CD14-positive monocyte (primary cell): ENCODE results near the gene PRELP. TPM values are rescaled to one million over a fixed set of nuclear protein-coding genes. Genes with fewer than 3 reads are reported as not detected.

ENCODE experiments used
- DNase-seq, 3 donors: peaks; one replicate each; pipeline ENCODE4 v3.0.0-alpha.2; 2011 to 2022
- H2AFZ ChIP-seq: 2 replicates; pipeline ENCODE4 v1.6.0; 2012; ENCODE audit warnings: mild to moderate bottlenecking, low read depth, low read length, inconsistent platforms; ENCODE audit not compliant: insufficient read depth, poor library complexity, severe bottlenecking
- H3K27ac ChIP-seq, 2 donors: 1 replicate in 1 of 2; 2 replicates in 1 of 2; pipeline ENCODE4 v1.5.1; 2012 to 2013; ENCODE audit warnings: low read length in 2 of 2, control low read depth in 1 of 2, inconsistent platforms in 1 of 2, low read depth in 1 of 2, mild to moderate bottlenecking in 1 of 2
- H3K27me3 ChIP-seq, 2 donors: one replicate each; pipeline versions ENCODE4 v1.6.0 to v1.6.1; 2011 to 2013; ENCODE audit warnings: low read length in 2 of 2; ENCODE audit not compliant: control insufficient read depth in 2 of 2, insufficient read depth in 2 of 2
- H3K36me3 ChIP-seq, 2 donors: replicated peaks in 1 of 2; 1 replicate in 1 of 2; 2 replicates in 1 of 2; pipeline versions ENCODE4 v1.5.1 to v1.6.1; 2012 to 2013; ENCODE audit warnings: low read length in 2 of 2, control low read depth in 1 of 2, inconsistent platforms in 1 of 2, mild to moderate bottlenecking in 1 of 2; ENCODE audit not compliant: insufficient read depth in 2 of 2, control insufficient read depth in 1 of 2
- H3K4me1 ChIP-seq, 2 donors: 1 replicate in 1 of 2; 2 replicates in 1 of 2; pipeline versions ENCODE4 v1.5.1 to v1.6.1; 2012 to 2013; ENCODE audit warnings: low read length in 2 of 2, control low read depth in 1 of 2, inconsistent platforms in 1 of 2, mild to moderate bottlenecking in 1 of 2, moderate library complexity in 1 of 2; ENCODE audit not compliant: insufficient read depth in 2 of 2, control insufficient read depth in 1 of 2
- H3K4me2 ChIP-seq: replicated peaks from 2 replicates; pipeline ENCODE3; 2012; ENCODE audit warnings: low read length, moderate library complexity, mild to moderate bottlenecking; ENCODE audit not compliant: poor library complexity, severe bottlenecking; ENCODE audit errors: extremely low read depth
- H3K4me3 ChIP-seq, 3 experiments: fragments of 200-600 bp in 1 of 3; sonication (generic) in 1 of 3; replicated peaks in 1 of 3; 1 replicate in 2 of 3; 2 replicates in 1 of 3; pipeline ENCODE4 v1.5.1; 2011 to 2013; ENCODE audit warnings: low read length in 3 of 3, mild to moderate bottlenecking in 3 of 3, control low read depth in 2 of 3, low read depth in 2 of 3, inconsistent platforms in 1 of 3, moderate library complexity in 1 of 3
- H3K79me2 ChIP-seq: 2 replicates; pipeline ENCODE4 v1.6.0; 2012; ENCODE audit warnings: mild to moderate bottlenecking, control low read depth, inconsistent platforms, low read length, moderate library complexity; ENCODE audit not compliant: insufficient read depth
- H3K9ac ChIP-seq: 2 replicates; pipeline ENCODE4 v1.6.0; 2017; ENCODE audit warnings: low read length, mild to moderate bottlenecking; ENCODE audit not compliant: insufficient read depth, poor library complexity, severe bottlenecking
- H3K9me3 ChIP-seq, 2 donors: replicated peaks in 1 of 2; 1 replicate in 1 of 2; 2 replicates in 1 of 2; pipeline versions ENCODE4 v1.5.1 to v1.6.1; 2012 to 2013; ENCODE audit warnings: low read length in 2 of 2, control low read depth in 1 of 2; ENCODE audit not compliant: control insufficient read depth in 1 of 2, insufficient read depth in 1 of 2
- H4K20me1 ChIP-seq: 2 replicates; pipeline ENCODE4 v1.6.0; 2012; ENCODE audit warnings: mild to moderate bottlenecking, low read length, control low read depth, moderate library complexity; ENCODE audit not compliant: insufficient read depth
- H3K27ac Mint-ChIP-seq, 7 donors: one replicate each; pipeline ENCODE4 v1.8.0; 2020; ENCODE audit warnings: mild to moderate bottlenecking in 7 of 7, mixed read lengths in 7 of 7, moderate library complexity in 6 of 7, inconsistent platforms in 2 of 7
- H3K27me3 Mint-ChIP-seq, 3 donors: one replicate each; pipeline ENCODE4 v1.8.0; 2021 to 2022; ENCODE audit warnings: low read depth in 3 of 3, mild to moderate bottlenecking in 3 of 3, mixed read lengths in 3 of 3, moderate library complexity in 3 of 3, inconsistent platforms in 1 of 3
- H3K36me3 Mint-ChIP-seq, 2 donors: one replicate each; pipeline ENCODE4 v1.8.0; 2020; ENCODE audit warnings: mixed read lengths in 2 of 2, inconsistent platforms in 1 of 2, mild to moderate bottlenecking in 1 of 2
- H3K4me1 Mint-ChIP-seq: one replicate; pipeline ENCODE4 v1.8.0; 2020; ENCODE audit warnings: mild to moderate bottlenecking, mixed read lengths
- H3K4me3 Mint-ChIP-seq, 2 donors: one replicate each; pipeline ENCODE4 v1.8.0; 2020; ENCODE audit warnings: mild to moderate bottlenecking in 2 of 2, mixed read lengths in 2 of 2, moderate library complexity in 1 of 2
- H3K9me3 Mint-ChIP-seq, 7 donors: one replicate each; pipeline ENCODE4 v1.8.0; 2020 to 2022; ENCODE audit warnings: mixed read lengths in 7 of 7, mild to moderate bottlenecking in 6 of 7, moderate library complexity in 6 of 7, inconsistent platforms in 2 of 7
- CTCF ChIP-seq: fragments of 200-600 bp; IDR thresholded peaks from one replicate; pipeline ENCODE4 v1.8.0; 2022; ENCODE audit warnings: antibody characterized with exemption, mild to moderate bottlenecking
- WGBS: methylation state at CpG from one replicate; pipeline ENCODE4 v1.1.5; 2013; ENCODE audit warnings: missing lambda C conversion rate; ENCODE audit not compliant: insufficient coverage; 5-methylcytosine and 5-hydroxymethylcytosine counted together
- intact Hi-C, 2 donors: fragments of 100-400 bp; cut with micrococcal nuclease; formaldehyde crosslinking; loops; one replicate each; pipeline versions ENCODE4 v1.15.0 to v1.15.1; 2023
- polyA plus RNA-seq, 3 donors: library from polyadenylated mRNA; depleted of rRNA in 1 of 3; unstranded in 2 of 3; stranded (reverse) in 1 of 3; fragments of 300-500 nt in 2 of 3; fragments of >200 nt in 1 of 3; fragmentation: Illumina TruSeq in 2 of 3; gene quantifications; 1 replicate in 2 of 3; 2 replicates in 1 of 3; pipeline ENCODE4 v1.2.3, GENCODE V29; 2012 to 2021

Gene PRELP
- polyA plus RNA-seq, 3 donors: not detected

GRCh38 chr1:203464743-203465142 is 10.9 kb upstream of the PRELP start:
- 92% methylated on average over 3 of the region's 3 CpGs for WGBS
- Histone ChIP-seq H3K4me1 (no peaks in the 10 kb centered on the region), H3K9me3 (no peaks in the 10 kb centered on the region), H3K4me2 (no peak overlapping the region), H3K79me2 (no peaks in the 10 kb centered on the region), H3K4me3 (no peak overlapping the region), H3K36me3 (no peaks in the 10 kb centered on the region), H4K20me1 (no peaks in the 10 kb centered on the region), H2AFZ (no peak overlapping the region), H3K9ac (no peak overlapping the region), H3K27me3 (no peaks in the 10 kb centered on the region), H3K27ac (no peak overlapping the region)
- H3K27ac Mint-ChIP-seq: no peak overlapping the region
- H3K4me1 Mint-ChIP-seq: peaks cover 4% of the 10 kb centered on the region
- no peak overlapping the region for H3K4me3 Mint-ChIP-seq
- no peak for DNase-seq
- TF ChIP-seq CTCF: no peak
- H3K36me3 Mint-ChIP-seq: no peaks in the 10 kb centered on the region
- peaks cover 6 to 11% (median 9%) of the 10 kb centered on the region in 3 donors for H3K27me3 Mint-ChIP-seq
- H3K9me3 Mint-ChIP-seq: no peaks in the 10 kb centered on the region
- intact Hi-C loops: no loop called here

DNA sequence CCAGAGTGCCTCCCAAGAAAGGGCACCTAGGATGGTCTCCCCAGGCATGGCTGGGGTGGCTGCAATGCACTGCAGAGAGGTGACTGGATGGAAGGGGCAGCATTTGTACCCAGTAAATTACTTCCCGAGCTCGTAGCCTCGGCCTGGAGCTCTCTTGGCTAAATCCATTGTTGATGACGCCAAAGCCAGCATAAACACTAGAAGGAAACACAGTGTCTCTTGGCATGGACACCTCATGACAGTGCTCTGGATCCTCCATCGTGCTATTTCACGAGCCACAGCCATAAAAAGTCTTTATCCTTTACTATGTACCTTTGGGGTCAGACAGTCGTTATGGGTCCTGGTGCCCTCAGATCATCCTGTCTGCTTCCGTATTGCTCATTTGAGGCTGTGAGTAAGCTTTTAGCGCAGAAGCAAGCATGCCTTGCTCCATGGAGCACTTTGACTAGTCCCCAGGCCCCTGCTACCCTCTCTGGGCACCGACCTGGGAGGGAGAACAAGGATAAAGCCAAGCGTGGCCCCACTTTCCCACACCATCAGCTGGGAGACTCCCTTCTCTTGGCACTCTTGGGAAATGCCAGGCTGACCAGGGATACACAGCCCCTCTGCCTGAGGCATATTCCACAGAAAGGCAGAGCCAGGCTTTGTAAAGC is 10.3 kb upstream of the PRELP start:
- no peak for DNase-seq
- no peaks in the 10 kb centered on the region for H3K4me1 ChIP-seq
- H3K27ac ChIP-seq: no peak overlapping the region
- Mint-ChIP-seq H3K36me3 (no peaks in the 10 kb centered on the region), H3K9me3 (no peaks in the 10 kb centered on the region), H3K27ac (no peak overlapping the region), H3K4me1 (peaks cover 8% of the 10 kb centered on the region), H3K4me3 (no peak overlapping the region), H3K27me3 (peaks cover 6 to 13% (median 11%) of the 10 kb centered on the region in 3 donors)
- H3K36me3 ChIP-seq: no peaks in the 10 kb centered on the region
- no peaks in the 10 kb centered on the region for H3K79me2 ChIP-seq
- WGBS: 98% methylated on average over 8 of the region's 11 CpGs
- no peaks in the 10 kb centered on the region for H3K27me3 ChIP-seq
- H2AFZ ChIP-seq: no peak overlapping the region
- H3K4me2 ChIP-seq: no peak overlapping the region
- H3K9me3 ChIP-seq: no peaks in the 10 kb centered on the region
- no peak overlapping the region for H3K4me3 ChIP-seq
- no peak for TF ChIP-seq CTCF
- intact Hi-C loops: no loop called here
- no peaks in the 10 kb centered on the region for H4K20me1 ChIP-seq
- H3K9ac ChIP-seq: no peak overlapping the region
